AG04450 (cell line): Measurements from ENCODE around the gene RBM24. TPM values are rescaled to one million over a fixed set of nuclear protein-coding genes. Genes with fewer than 3 reads are reported as not detected.
"Not testable (repeated sequence)": the region's sequence is repeated elsewhere in the genome, so short reads cannot be mapped to it uniquely, and the experiment has no call there.

ENCODE experiments used
- CTCF ChIA-PET: fragments of 300-600, 350-600 bp; formaldehyde crosslinking; extraction: SDS; loops from one replicate; lab custom pipeline; 2022; ENCODE audit warnings: antibody characterized with exemption, inconsistent platforms; lab: Charles Lee
- POLR2A ChIA-PET: fragments of 350-600 bp; formaldehyde crosslinking; extraction: SDS; loops from one replicate; lab custom pipeline; 2021; ENCODE audit warnings: antibody characterized with exemption, inconsistent platforms; lab: Yijun Ruan, JAX
- DNase-seq: peaks from one replicate; pipeline ENCODE4 v3.0.0-alpha.2; 2011; ENCODE audit warnings: low read depth, low spot score
- H3K27ac ChIP-seq: one replicate; pipeline ENCODE4 v1.5.1; 2012; ENCODE audit warnings: low read depth, low read length, control low read depth
- H3K27me3 ChIP-seq: one replicate; pipeline ENCODE4 v1.6.0; 2012; ENCODE audit warnings: low read length; ENCODE audit not compliant: control insufficient read depth, insufficient read depth
- H3K4me3 ChIP-seq: 2 replicates; pipeline ENCODE4 v1.5.1; 2011; ENCODE audit warnings: mild to moderate bottlenecking, low read depth, low read length, control low read depth
- H3K9me3 ChIP-seq: 2 replicates; pipeline ENCODE4 v1.5.1; 2012; ENCODE audit warnings: low read length; ENCODE audit not compliant: control insufficient read depth, insufficient read depth
- CTCF ChIP-seq: IDR thresholded peaks from 2 replicates; pipeline ENCODE4 v1.5.1; 2011; ENCODE audit warnings: low read depth, low read length, control low read depth, inconsistent platforms
- polyA plus RNA-seq: library from polyadenylated mRNA; depleted of rRNA; stranded (reverse); fragments of >200 nt; gene quantifications from 2 replicates; pipeline ENCODE4 v1.2.3, GENCODE V29; 2011

RBM24 gene
- polyA plus RNA-seq, 1 experiment, result 11.3 TPM

- TF ChIP-seq CTCF, result no peak
- ChIA-PET CTCF (interaction anchor here (0.6 kb wide), 1 partner anchor 955 kb away, joined by 11 read pairs; no protein-coding TSS in a partner anchor), POLR2A (no interaction called here)
- Histone ChIP-seq H3K27ac (no peak overlapping the region), H3K4me3 (no peak overlapping the region), H3K9me3 (no peaks in the 10 kb centered on the region), H3K27me3 (no peaks in the 10 kb centered on the region)
- DNase-seq, result no peak
These were observed 30.6 kb downstream of the RBM24 start for GRCh38 chr6:17311595-17312311.

GRCh38 chr6:17313238-17313637 is 32.1 kb downstream of the RBM24 start:
- DNase-seq, H3K27me3 ChIP-seq, POLR2A ChIA-PET, H3K4me3 ChIP-seq, H3K27ac ChIP-seq, H3K9me3 ChIP-seq, CTCF ChIA-PET: not testable (repeated sequence)

GRCh38 chr6:17313971-17314370 is 32.8 kb downstream of the RBM24 start:
- ChIA-PET CTCF (no interaction called here), POLR2A (no interaction called here)
- Histone ChIP-seq H3K27me3 (no peaks in the 10 kb centered on the region), H3K27ac (no peak overlapping the region), H3K4me3 (no peak overlapping the region), H3K9me3 (no peaks in the 10 kb centered on the region)
- no peak for DNase-seq
- no peak for TF ChIP-seq CTCF

- no peak overlapping the region for H3K4me3 ChIP-seq
- POLR2A ChIA-PET, result no interaction called here
- no peak for TF ChIP-seq CTCF
- no peaks in the 10 kb centered on the region for H3K27me3 ChIP-seq
- no peak overlapping the region for H3K27ac ChIP-seq
- CTCF ChIA-PET, result no interaction called here
- DNase-seq, result no peak
- no peaks in the 10 kb centered on the region for H3K9me3 ChIP-seq
These were observed 34.1 kb downstream of the RBM24 start for GRCh38 chr6:17315262-17315661.

- TF ChIP-seq CTCF, result no peak
- Histone ChIP-seq H3K4me3 (no peak overlapping the region), H3K27me3 (peaks cover 3% of the 10 kb centered on the region), H3K27ac (no peak overlapping the region), H3K9me3 (no peaks in the 10 kb centered on the region)
- ChIA-PET CTCF (no interaction called here), POLR2A (no interaction called here)
- DNase-seq, result no peak
These were observed 37.4 kb downstream of the RBM24 start for GRCh38 chr6:17318435-17319165.

GRCh38 chr6:17320266-17320665 is 39.1 kb downstream of the RBM24 start:
- POLR2A ChIA-PET, DNase-seq, H3K27ac ChIP-seq, H3K9me3 ChIP-seq, CTCF ChIA-PET, H3K27me3 ChIP-seq, H3K4me3 ChIP-seq: not testable (repeated sequence)
